ENCODE data around the gene ZEB2. TPM values are rescaled to one million over a fixed set of nuclear protein-coding genes. Genes with fewer than 3 reads are reported as not detected.

ZEB2 gene
- total RNA-seq, 1 donor from 2014 or later = 0.07 TPM

- peaks cover 9% of the 10 kb centered on the region for H3K4me1 Mint-ChIP-seq (ENCODE audit: low read depth)
- H3K9me3 Mint-ChIP-seq (ENCODE audit: low read depth) = no peaks in the 10 kb centered on the region
- DNase-seq (ENCODE audit: low spot score, unreplicated experiment) = no peak
- peaks cover 30% of the 10 kb centered on the region for H3K27me3 Mint-ChIP-seq
- H3K27ac Mint-ChIP-seq = no peak overlapping the region
- TF ChIP-seq, protein P1, sequence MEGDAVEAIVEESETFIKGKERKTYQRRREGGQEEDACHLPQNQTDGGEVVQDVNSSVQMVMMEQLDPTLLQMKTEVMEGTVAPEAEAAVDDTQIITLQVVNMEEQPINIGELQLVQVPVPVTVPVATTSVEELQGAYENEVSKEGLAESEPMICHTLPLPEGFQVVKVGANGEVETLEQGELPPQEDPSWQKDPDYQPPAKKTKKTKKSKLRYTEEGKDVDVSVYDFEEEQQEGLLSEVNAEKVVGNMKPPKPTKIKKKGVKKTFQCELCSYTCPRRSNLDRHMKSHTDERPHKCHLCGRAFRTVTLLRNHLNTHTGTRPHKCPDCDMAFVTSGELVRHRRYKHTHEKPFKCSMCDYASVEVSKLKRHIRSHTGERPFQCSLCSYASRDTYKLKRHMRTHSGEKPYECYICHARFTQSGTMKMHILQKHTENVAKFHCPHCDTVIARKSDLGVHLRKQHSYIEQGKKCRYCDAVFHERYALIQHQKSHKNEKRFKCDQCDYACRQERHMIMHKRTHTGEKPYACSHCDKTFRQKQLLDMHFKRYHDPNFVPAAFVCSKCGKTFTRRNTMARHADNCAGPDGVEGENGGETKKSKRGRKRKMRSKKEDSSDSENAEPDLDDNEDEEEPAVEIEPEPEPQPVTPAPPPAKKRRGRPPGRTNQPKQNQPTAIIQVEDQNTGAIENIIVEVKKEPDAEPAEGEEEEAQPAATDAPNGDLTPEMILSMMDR (IDR thresholded peaks at IDR 0.05; ENCODE audit: unreplicated experiment) = no peak
- no peak overlapping the region for H3K4me3 Mint-ChIP-seq (ENCODE audit: low read depth)
- H3K36me3 Mint-ChIP-seq (ENCODE audit: insufficient read depth) = no peaks in the 10 kb centered on the region
Observed at GRCh38 chr2:144431392-144431783, 88.5 kb downstream of the ZEB2 start.

DNA sequence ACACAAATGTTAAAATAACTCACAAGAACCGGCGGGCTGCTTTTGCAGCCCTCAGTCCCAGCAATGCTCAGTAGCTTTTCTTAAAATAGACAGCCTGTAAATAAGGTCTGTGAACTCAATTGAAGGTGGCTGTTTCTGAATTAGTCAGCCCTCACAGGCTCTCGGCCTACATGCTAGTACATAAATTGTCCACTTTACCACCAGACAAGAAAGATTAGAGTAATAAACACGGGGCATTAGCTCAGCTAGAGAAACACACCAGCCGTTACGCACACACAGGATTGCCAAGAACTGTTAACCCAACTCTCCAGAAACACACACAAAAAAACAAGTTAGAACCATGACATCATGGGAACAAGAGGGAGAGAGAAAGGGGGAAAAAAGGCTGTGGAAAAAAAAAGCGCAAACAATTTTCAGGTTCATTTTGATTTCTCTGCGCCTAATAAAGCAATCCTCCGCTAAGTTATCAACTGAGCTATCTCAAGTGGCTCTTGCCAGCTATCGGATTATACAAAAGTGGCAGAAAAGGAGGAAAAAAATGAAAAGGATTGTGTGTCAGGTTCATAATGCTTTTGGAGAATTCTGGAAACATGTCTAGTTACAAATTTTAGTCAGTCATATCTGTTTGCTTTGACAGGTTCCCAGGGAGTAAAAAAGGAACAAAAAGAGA lies 89.1 kb downstream of the ZEB2 start:
- Mint-ChIP-seq H3K27me3 (peaks cover 34% of the 10 kb centered on the region), H3K4me1 (ENCODE audit: low read depth) (peaks cover 9% of the 10 kb centered on the region), H3K9me3 (ENCODE audit: low read depth) (no peaks in the 10 kb centered on the region), H3K27ac (no peak overlapping the region), H3K4me3 (ENCODE audit: low read depth) (no peak overlapping the region), H3K36me3 (ENCODE audit: insufficient read depth) (no peaks in the 10 kb centered on the region)
- TF ChIP-seq, protein P1 (IDR thresholded peaks at IDR 0.05; ENCODE audit: unreplicated experiment) = no peak
- DNase-seq (ENCODE audit: low spot score, unreplicated experiment) = no peak

DNA sequence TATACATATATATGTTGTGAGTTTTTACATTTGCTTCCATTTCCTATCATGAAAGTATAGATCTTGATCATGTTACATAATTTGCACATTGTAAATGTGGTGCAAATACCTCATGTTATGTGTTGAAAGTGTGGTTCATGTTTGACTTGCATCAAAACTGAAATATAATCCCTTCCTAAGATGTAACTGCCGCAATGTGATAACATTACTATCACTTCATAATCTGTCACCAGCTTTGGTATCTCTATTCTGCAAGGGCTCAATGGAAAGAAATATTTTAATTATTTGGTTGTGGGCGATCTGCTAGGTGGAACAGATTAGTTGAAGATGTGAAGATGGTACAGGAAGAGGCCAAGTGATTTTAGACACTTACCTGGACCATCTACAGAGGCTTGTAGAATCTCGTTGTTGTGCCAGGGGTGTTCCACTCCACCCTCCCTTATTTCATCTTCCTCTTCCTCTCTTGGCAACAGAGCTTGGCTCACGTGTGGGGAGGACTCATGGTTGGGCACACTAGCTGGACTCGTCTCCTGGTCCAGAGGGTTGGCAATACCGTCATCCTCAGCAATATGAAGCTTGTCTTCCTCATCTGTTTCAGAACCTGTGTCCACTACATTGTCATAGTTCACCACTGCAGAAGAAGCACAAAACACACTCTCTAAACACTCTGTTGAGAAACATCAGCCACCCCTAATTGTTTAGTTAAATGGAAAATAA lies 90.4 kb downstream of the ZEB2 start:
- TF ChIP-seq, protein P1 (IDR thresholded peaks at IDR 0.05; ENCODE audit: unreplicated experiment) = no peak
- Mint-ChIP-seq H3K36me3 (ENCODE audit: insufficient read depth) (no peaks in the 10 kb centered on the region), H3K4me1 (ENCODE audit: low read depth) (peaks cover 13% of the 10 kb centered on the region), H3K27me3 (peaks cover 32% of the 10 kb centered on the region), H3K4me3 (ENCODE audit: low read depth) (no peak overlapping the region), H3K9me3 (ENCODE audit: low read depth) (no peaks in the 10 kb centered on the region), H3K27ac (no peak overlapping the region)
- DNase-seq (ENCODE audit: low spot score, unreplicated experiment) = no peak

- TF ChIP-seq, protein P1 (IDR thresholded peaks at IDR 0.05; ENCODE audit: unreplicated experiment) = no peak
- H3K27ac Mint-ChIP-seq = no peak overlapping the region
- H3K36me3 Mint-ChIP-seq (ENCODE audit: insufficient read depth) = no peaks in the 10 kb centered on the region
- no peak overlapping the region for H3K4me3 Mint-ChIP-seq (ENCODE audit: low read depth)
- H3K9me3 Mint-ChIP-seq (ENCODE audit: low read depth) = no peaks in the 10 kb centered on the region
- H3K27me3 Mint-ChIP-seq = peaks cover 30% of the 10 kb centered on the region
- DNase-seq (ENCODE audit: low spot score, unreplicated experiment) = no peak
- peaks cover 10% of the 10 kb centered on the region for H3K4me1 Mint-ChIP-seq (ENCODE audit: low read depth)
Observed at GRCh38 chr2:144426981-144427479, 92.9 kb downstream of the ZEB2 start.

DNA sequence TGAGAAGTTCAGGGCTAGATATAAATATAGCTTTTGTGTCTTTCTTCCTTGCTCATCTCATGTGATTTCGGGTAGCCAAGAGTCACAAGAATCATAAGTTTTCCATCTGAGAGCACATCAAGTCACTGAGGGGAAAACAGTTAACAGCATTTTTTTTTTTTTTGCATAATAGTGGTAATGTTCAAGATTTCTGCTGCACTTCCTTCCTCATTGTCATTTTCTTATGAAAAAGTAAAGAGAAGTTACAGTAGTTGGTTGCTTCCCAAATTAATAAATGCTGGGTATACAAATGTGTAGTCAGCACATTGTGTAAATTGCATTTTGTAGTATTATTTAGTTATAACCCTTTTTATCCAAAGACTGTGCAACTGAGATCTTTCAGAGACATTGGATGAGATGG lies 93.6 kb downstream of the ZEB2 start:
- TF ChIP-seq, protein P1 (IDR thresholded peaks at IDR 0.05; ENCODE audit: unreplicated experiment) = no peak
- Mint-ChIP-seq H3K27me3 (peaks cover 32% of the 10 kb centered on the region), H3K4me3 (ENCODE audit: low read depth) (no peak overlapping the region), H3K4me1 (ENCODE audit: low read depth) (peaks cover 10% of the 10 kb centered on the region), H3K36me3 (ENCODE audit: insufficient read depth) (no peaks in the 10 kb centered on the region), H3K27ac (no peak overlapping the region), H3K9me3 (ENCODE audit: low read depth) (no peaks in the 10 kb centered on the region)
- DNase-seq (ENCODE audit: low spot score, unreplicated experiment) = no peak
